ENCODE measurements around the gene SLC2A13.

The SLC2A13 gene

GRCh38 chr12:39712334-39712733, 393.5 kb downstream of the SLC2A13 start:
- DNase-seq = no peak

All from GDM1 (cell line).